Bronchial epithelial cell (primary cell): ENCODE measurements around the gene POC1B. TPM values are rescaled to one million over a fixed set of nuclear protein-coding genes. Genes with fewer than 3 reads are reported as not detected.

ENCODE experiments used
- DNase-seq: peaks from one replicate; pipeline ENCODE4 v3.0.0-alpha.2; 2010; ENCODE audit warnings: low read depth
- FAIRE-seq: peaks from 2 replicates; lab custom pipeline; 2011; peaks lifted over from hg19 to GRCh38; lab: Jason Lieb, UNC
- H3K27me3 ChIP-seq: 2 replicates; pipeline ENCODE4 v1.5.1; 2011; ENCODE audit warnings: low read length; ENCODE audit not compliant: control insufficient read depth, insufficient read depth
- H3K36me3 ChIP-seq: 2 replicates; pipeline ENCODE4 v1.5.1; 2011; ENCODE audit warnings: low read length; ENCODE audit not compliant: control insufficient read depth, insufficient read depth
- H3K4me3 ChIP-seq: 2 replicates; pipeline ENCODE4 v1.5.1; 2011; ENCODE audit warnings: mild to moderate bottlenecking, low read depth, low read length, control low read depth
- total RNA-seq: library from RNA; depleted of rRNA; stranded (reverse); fragments of >200 nt; gene quantifications from 2 replicates; pipeline ENCODE4 v1.2.1, GENCODE V29; 2014
- TF ChIP-seq, protein P1 (sequence below): IDR thresholded peaks from 2 replicates; pipeline ENCODE4 v1.5.1; 2011; ENCODE audit warnings: mild to moderate bottlenecking, moderate library complexity, low read length, control low read depth, inconsistent platforms; ENCODE audit not compliant: insufficient read depth, severe bottlenecking

The POC1B gene
- total RNA-seq, 1 donor from 2014 or later = 12.6 TPM

DNA sequence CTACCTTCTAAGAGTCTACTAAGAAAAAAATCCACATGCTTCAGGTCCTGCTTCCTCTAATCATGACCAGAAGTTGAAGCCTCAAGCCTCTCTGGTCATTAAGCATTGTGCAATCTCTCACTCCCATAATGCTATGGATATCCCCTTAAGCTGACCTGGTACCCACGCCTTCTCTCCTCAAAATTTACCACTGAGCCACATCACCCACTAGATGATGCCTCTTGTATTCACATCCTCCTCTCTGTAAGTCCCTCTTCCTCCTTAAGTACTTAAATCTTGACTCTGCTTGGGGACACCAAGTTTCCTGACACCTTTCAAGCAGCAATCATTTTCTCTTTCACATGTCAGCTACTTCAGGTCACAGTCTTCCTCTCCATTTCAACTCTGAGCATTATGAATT lies 11.1 kb downstream of the POC1B start:
- FAIRE-seq = no peak
- Histone ChIP-seq H3K27me3 (no peaks in the 10 kb centered on the region), H3K36me3 (no peaks in the 10 kb centered on the region), H3K4me3 (no peak overlapping the region)
- no peak for DNase-seq
- TF ChIP-seq, protein P1, sequence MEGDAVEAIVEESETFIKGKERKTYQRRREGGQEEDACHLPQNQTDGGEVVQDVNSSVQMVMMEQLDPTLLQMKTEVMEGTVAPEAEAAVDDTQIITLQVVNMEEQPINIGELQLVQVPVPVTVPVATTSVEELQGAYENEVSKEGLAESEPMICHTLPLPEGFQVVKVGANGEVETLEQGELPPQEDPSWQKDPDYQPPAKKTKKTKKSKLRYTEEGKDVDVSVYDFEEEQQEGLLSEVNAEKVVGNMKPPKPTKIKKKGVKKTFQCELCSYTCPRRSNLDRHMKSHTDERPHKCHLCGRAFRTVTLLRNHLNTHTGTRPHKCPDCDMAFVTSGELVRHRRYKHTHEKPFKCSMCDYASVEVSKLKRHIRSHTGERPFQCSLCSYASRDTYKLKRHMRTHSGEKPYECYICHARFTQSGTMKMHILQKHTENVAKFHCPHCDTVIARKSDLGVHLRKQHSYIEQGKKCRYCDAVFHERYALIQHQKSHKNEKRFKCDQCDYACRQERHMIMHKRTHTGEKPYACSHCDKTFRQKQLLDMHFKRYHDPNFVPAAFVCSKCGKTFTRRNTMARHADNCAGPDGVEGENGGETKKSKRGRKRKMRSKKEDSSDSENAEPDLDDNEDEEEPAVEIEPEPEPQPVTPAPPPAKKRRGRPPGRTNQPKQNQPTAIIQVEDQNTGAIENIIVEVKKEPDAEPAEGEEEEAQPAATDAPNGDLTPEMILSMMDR = no peak

DNA sequence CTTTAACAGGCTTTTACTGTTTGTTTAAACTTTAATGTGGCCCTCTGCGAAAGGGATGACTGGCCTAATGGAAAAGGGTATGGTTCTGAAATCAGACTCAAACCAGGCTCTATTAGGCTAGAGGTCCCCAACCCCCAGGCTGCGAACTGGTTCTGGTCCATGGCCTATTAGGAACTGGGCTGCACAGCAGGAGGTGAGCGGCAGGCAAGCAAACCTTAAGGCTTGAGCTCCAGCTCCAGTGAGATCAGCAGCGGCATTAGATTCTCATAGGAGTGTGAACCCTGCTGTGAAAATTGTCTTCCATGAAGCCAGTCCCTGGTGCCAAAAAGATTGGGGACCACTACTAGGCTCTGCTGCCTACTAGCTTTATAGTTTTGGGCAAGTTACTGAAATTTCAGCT lies 12.3 kb downstream of the POC1B start:
- no peaks in the 10 kb centered on the region for H3K36me3 ChIP-seq
- no peaks in the 10 kb centered on the region for H3K27me3 ChIP-seq
- FAIRE-seq = no peak
- no peak for DNase-seq
- no peak overlapping the region for H3K4me3 ChIP-seq
- TF ChIP-seq, protein P1 = no peak

DNA sequence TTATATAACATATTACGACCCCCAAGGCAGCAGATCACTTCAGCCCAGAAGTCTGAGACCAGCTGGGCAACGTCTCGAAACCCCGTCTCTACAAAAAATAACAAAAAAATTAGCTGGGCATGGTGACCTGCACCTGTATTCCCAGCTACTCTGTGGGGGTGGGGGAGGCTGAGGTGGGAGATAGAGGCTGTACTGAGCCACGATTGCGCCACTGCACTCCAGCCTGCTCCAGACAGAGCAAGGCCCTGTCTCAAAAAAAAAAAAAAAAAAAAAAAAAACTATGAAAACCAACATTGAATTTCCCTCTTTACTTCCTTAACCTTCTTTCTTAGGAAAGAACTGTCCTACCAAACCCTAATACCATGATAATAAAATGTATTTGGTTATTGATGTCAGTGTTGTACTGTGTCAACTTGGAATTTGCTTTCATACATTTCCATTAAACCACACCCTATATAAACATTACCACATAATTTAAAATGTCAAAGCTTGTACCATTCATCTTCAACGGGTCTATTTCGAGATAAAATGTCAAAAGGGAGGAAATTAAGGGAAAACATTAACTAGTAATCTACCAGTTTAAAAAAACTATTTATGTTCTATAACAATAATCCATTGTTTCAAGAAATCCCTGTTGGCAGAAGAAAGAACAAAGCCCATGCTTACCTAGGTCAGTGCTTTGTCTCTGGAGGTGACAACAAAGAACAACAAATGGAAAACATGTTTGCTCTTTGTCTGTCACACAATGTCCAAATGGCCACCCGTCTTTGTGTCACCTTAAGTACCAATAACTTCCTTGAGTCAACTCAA lies 18.6 kb downstream of the POC1B start:
- no peak overlapping the region for H3K4me3 ChIP-seq
- no peak for FAIRE-seq
- DNase-seq = no peak
- TF ChIP-seq, protein P1 = no peak
- no peaks in the 10 kb centered on the region for H3K27me3 ChIP-seq
- no peaks in the 10 kb centered on the region for H3K36me3 ChIP-seq

DNA sequence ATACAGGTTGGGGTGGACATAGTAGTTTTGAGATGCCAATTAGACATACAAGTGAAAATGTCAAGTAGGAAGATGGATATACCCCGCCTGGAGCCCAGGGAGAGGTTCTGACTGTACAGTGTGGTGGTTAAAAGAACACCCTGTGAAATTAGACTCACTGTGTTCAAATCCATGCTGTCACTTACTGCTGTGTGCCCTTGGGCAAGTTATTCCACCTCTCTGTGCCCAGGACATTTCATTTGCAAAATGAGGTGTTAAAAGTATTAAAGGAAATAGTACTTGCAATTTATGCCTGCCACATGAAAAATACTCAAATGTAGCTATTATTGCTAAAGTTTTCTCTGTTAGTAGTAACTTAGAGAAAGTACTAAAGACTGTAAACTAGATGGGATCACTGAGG lies 19.8 kb downstream of the POC1B start:
- no peaks in the 10 kb centered on the region for H3K36me3 ChIP-seq
- H3K27me3 ChIP-seq = no peaks in the 10 kb centered on the region
- H3K4me3 ChIP-seq = no peak overlapping the region
- TF ChIP-seq, protein P1 = no peak
- FAIRE-seq (no peak), DNase-seq (no peak)

DNA sequence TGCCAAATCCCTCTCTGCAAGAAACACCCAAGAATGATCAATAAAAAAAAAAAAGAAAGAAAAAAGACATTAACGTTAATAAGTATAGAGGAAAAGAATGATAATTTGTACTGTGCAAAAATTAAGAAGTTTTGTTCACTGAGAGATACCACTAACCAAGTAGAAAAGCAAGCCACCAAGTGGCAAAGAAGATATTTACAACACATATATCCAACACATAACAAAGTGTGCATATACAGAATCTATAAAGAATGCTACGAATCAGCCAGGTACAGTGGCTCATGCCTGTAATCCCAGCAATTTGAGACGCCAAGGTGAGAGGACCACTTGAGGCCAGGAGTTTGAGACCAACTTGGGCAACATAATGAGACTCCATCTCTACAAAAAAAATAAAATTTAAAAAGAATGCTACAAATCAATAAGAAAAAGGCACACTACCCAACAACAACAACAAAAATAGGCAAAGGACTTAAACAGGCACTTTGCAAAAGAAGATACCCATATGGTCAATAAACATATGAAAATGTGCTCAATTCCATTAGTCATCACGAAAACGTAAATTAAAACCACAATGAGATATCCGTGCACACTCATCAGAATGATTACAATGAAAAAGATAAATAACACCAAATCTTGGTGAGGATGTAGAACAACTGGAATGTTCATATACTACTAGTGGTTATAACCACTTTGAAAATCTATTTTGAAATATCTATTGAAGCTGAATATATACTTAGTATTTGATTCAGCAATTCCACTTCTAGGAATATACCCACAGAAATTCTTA lies 21.1 kb downstream of the POC1B start:
- TF ChIP-seq, protein P1 = no peak
- Histone ChIP-seq H3K27me3 (no peaks in the 10 kb centered on the region), H3K36me3 (peaks cover under 1% of the 10 kb centered on the region), H3K4me3 (no peak overlapping the region)
- DNase-seq (no peak), FAIRE-seq (no peak)
